ENCODE results near the gene MYL5. TPM values are rescaled to one million over a fixed set of nuclear protein-coding genes. Genes with fewer than 3 reads are reported as not detected.
A peak's percentile ranks its signal among the peaks of the same experiment; 100 is the strongest.
"Not testable (repeated sequence)": the region's sequence is repeated elsewhere in the genome, so short reads cannot be mapped to it uniquely, and the experiment has no call there.

Gene MYL5
- total and polyA plus RNA-seq, 4 donors, result 2.4 to 5.0 (median 4.7) TPM

- 96% methylated on average over 1 of the region's 1 CpG for WGBS
- Histone ChIP-seq H3K36me3 (ENCODE audit: control insufficient read depth in 4 of 4, insufficient read depth in 3 of 4, low read depth in 1 of 4, low read length in 3 of 4) (no peaks in the 10 kb centered on the region), H3K27me3 (ENCODE audit: control insufficient read depth in 4 of 4, insufficient read depth in 4 of 4, low read length in 3 of 4) (no peaks in the 10 kb centered on the region), H3K9me3 (ENCODE audit: control insufficient read depth in 4 of 4, low read length in 3 of 4) (no peaks in the 10 kb centered on the region), H3K4me3 (ENCODE audit: low read depth in 1 of 3, low read length in 3 of 3) (peak overlapping the region in 2 of 3 donors; percentile 62 to 74), H3K4me1 (ENCODE audit: control insufficient read depth in 4 of 4, insufficient read depth in 4 of 4, low read length in 3 of 4) (peaks cover 6 to 28% (median 18%) of the 10 kb centered on the region in 4 donors), H3K27ac (ENCODE audit: low read depth in 1 of 2, low read length in 2 of 2) (no peak overlapping the region), H3K9ac (ENCODE audit: low read depth in 1 of 2, low read length in 2 of 2) (no peak overlapping the region)
- no peak for DNase-seq (ENCODE audit: low spot score)
- TF ChIP-seq HNF4A (conservative IDR thresholded peaks at IDR 0.05) (no peak), FOXA2 (IDR thresholded peaks at IDR 0.05) (no peak), EGR1 (IDR thresholded peaks at IDR 0.05; ENCODE audit: low read depth in 2 of 2) (no peak), CTCF (IDR thresholded peaks at IDR 0.05; ENCODE audit: low read depth, low read length, missing input control) (no peak), JUND (IDR thresholded peaks at IDR 0.05) (no peak), ATF3 (IDR thresholded peaks at IDR 0.05) (no peak), HNF4G (IDR thresholded peaks at IDR 0.05) (no peak), SP1 (IDR thresholded peaks at IDR 0.05) (no peak), YY1 (IDR thresholded peaks at IDR 0.05) (no peak), RAD21 (IDR thresholded peaks at IDR 0.05) (no peak), NR2F2 (IDR thresholded peaks at IDR 0.05) (no peak), REST (IDR thresholded peaks at IDR 0.05) (no peak)
These were observed 30.6 kb downstream of the MYL5 start for GRCh38 chr4:704971-705277.

GRCh38 chr4:705278-706082 is 31.1 kb downstream of the MYL5 start, which contains the start of gene PCGF3:
PCGF3 (plus strand) TSS chr4:705832; CDS start chr4:733681, 27,849 bp downstream.
- Histone ChIP-seq H3K9ac (ENCODE audit: low read depth in 1 of 2, low read length in 2 of 2) (peak within 1 kb of the TSS; percentile 78 to 100), H3K27ac (ENCODE audit: low read depth in 1 of 2, low read length in 2 of 2) (peak within 1 kb of the TSS; percentile 85 to 93), H3K9me3 (ENCODE audit: control insufficient read depth in 4 of 4, low read length in 3 of 4) (no peaks in the 10 kb centered on the region), H3K4me1 (ENCODE audit: control insufficient read depth in 4 of 4, insufficient read depth in 4 of 4, low read length in 3 of 4) (peaks cover 6 to 28% (median 18%) of the 10 kb centered on the region in 4 donors), H3K36me3 (ENCODE audit: control insufficient read depth in 4 of 4, insufficient read depth in 3 of 4, low read depth in 1 of 4, low read length in 3 of 4) (no peaks in the 10 kb centered on the region), H3K4me3 (ENCODE audit: low read depth in 1 of 3, low read length in 3 of 3) (peak within 1 kb of the TSS; percentile 69 to 95 (median 93)), H3K27me3 (ENCODE audit: control insufficient read depth in 4 of 4, insufficient read depth in 4 of 4, low read length in 3 of 4) (no peaks in the 10 kb centered on the region)
- TF ChIP-seq RAD21 (IDR thresholded peaks at IDR 0.05) (no peak), EGR1 (IDR thresholded peaks at IDR 0.05; ENCODE audit: low read depth in 2 of 2) (no peak), HNF4G (IDR thresholded peaks at IDR 0.05) (no peak), MAX (IDR thresholded peaks at IDR 0.05) (no peak), HNF4A (conservative IDR thresholded peaks at IDR 0.05) (peak in 1 of 2 donors; percentile 71), RXRA (IDR thresholded peaks at IDR 0.05) (peak; percentile 54 to 71), JUND (IDR thresholded peaks at IDR 0.05) (no peak), TAF1 (conservative IDR thresholded peaks at IDR 0.05) (no peak), SP1 (IDR thresholded peaks at IDR 0.05) (peak; percentile 52), NR2F2 (IDR thresholded peaks at IDR 0.05) (peak; percentile 100), FOXA1 (IDR thresholded peaks at IDR 0.05) (no peak)
- peak; percentile 100 for DNase-seq (ENCODE audit: low spot score)
- 1% methylated on average over 82 of the region's 82 CpGs for WGBS

- peak overlapping the region; percentile 85 to 93 for H3K27ac ChIP-seq (ENCODE audit: low read depth in 1 of 2, low read length in 2 of 2)
These were observed 31.8 kb downstream of the MYL5 start for GRCh38 chr4:706083-706633.

More at GRCh38 chr4:706083-706633, 31.8 kb downstream of the MYL5 start:
- H3K36me3 ChIP-seq (ENCODE audit: control insufficient read depth in 4 of 4, insufficient read depth in 3 of 4, low read depth in 1 of 4, low read length in 3 of 4); H3K9me3 ChIP-seq (ENCODE audit: control insufficient read depth in 4 of 4, low read length in 3 of 4); DNase-seq (ENCODE audit: low spot score); H3K27me3 ChIP-seq (ENCODE audit: control insufficient read depth in 4 of 4, insufficient read depth in 4 of 4, low read length in 3 of 4): not testable (repeated sequence)
- Histone ChIP-seq H3K9ac (ENCODE audit: low read depth in 1 of 2, low read length in 2 of 2) (peak overlapping the region; percentile 74 to 100), H3K4me1 (ENCODE audit: control insufficient read depth in 4 of 4, insufficient read depth in 4 of 4, low read length in 3 of 4) (peaks cover 6 to 28% (median 18%) of the 10 kb centered on the region in 4 donors), H3K4me3 (ENCODE audit: low read depth in 1 of 3, low read length in 3 of 3) (peak overlapping the region; percentile 69 to 95 (median 93))
- 2% methylated on average over 21 of the region's 21 CpGs for WGBS

All from liver (tissue), 9 donors.